Gastroesophageal sphincter (tissue), 3 donors: ENCODE results near the gene INSYN1.

Experiments
- EP300 ChIP-seq: sonication (generic); formaldehyde crosslinking; IDR thresholded peaks from one replicate; pipeline ENCODE4 v1.6.1; 2017; ENCODE audit warnings: antibody characterized with exemption, mild to moderate bottlenecking
- POLR2AphosphoS5 ChIP-seq: sonication (generic); formaldehyde crosslinking; IDR thresholded peaks from one replicate; pipeline ENCODE4 v1.6.1; 2017; ENCODE audit warnings: antibody characterized with exemption
- TF ChIP-seq, protein P1 (sequence below), 4 experiments: fragments of 200-600 bp in 2 of 4; fragments of 450-650 bp in 2 of 4; sonication (generic) in 1 of 4; IDR thresholded peaks; one replicate each; pipeline ENCODE4 v1.5.1; 2017 to 2019; ENCODE audit warnings: antibody characterized with exemption in 4 of 4, mild to moderate bottlenecking in 2 of 4, moderate library complexity in 2 of 4

DNA sequence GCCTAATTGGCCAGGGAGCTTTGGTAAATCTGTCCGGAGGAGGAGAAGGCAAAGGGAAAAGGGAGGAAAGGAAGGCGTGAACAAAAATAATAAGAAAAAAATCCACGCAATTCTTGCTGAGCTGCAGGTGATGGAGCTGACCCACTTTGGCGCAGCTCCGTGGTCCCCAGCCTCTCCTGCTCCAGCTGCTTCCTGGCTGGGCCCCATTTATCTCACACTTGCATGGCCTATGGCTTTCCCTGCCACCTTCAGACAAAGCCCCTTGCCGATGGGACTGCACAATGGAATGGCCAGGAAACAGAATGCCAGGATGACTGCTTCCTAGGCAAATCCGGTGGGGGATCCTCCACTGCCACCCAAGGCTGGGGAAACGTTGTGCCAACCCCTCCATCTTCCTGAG lies 6.9 kb downstream of the INSYN1 start:
- TF ChIP-seq POLR2AphosphoS5 (no peak), EP300 (no peak)
- TF ChIP-seq, protein P1, sequence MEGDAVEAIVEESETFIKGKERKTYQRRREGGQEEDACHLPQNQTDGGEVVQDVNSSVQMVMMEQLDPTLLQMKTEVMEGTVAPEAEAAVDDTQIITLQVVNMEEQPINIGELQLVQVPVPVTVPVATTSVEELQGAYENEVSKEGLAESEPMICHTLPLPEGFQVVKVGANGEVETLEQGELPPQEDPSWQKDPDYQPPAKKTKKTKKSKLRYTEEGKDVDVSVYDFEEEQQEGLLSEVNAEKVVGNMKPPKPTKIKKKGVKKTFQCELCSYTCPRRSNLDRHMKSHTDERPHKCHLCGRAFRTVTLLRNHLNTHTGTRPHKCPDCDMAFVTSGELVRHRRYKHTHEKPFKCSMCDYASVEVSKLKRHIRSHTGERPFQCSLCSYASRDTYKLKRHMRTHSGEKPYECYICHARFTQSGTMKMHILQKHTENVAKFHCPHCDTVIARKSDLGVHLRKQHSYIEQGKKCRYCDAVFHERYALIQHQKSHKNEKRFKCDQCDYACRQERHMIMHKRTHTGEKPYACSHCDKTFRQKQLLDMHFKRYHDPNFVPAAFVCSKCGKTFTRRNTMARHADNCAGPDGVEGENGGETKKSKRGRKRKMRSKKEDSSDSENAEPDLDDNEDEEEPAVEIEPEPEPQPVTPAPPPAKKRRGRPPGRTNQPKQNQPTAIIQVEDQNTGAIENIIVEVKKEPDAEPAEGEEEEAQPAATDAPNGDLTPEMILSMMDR (IDR thresholded peaks at IDR 0.05): no peak
